ENCODE data around the gene CMTM7.
A peak's percentile ranks its signal among the peaks of the same experiment; 100 is the strongest.

The CMTM7 gene

DNA sequence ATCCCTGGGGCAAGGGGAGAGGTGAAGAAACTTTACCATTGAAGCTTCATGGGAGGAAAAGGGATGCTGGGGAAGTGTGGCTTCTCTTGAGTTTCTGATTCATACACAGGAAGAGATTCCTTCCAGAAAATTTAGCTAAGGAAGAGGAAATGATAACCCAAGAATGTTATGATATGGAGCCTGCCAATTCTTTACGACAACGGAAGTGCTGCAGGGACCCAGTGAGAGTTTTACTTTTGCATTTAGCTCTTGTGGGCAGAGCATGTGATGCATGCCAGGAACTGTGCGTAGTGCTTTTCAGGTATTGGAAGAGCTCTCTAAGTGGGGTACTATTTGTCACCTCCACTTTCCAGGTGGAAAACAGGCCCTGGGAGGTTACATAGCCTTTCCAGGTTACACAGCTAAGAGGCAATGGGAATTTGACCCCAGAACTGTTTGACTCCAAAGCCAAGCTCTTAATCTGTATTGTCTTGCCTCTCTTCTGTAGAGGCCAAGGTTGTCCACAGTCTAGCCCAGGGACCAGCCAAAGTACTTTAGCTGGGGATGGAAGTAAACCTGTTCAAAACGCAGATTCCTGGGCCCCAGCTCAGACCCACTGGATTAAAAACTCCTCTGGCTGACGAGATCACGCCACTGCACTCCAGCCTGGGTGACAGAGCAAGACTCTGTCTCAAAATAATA, 23.0 kb downstream of the CMTM7 start:
- DNase-seq: no peak

GRCh38 chr3:32419742-32420125, 28.1 kb downstream of the CMTM7 start:
- no peak for DNase-seq

DNA sequence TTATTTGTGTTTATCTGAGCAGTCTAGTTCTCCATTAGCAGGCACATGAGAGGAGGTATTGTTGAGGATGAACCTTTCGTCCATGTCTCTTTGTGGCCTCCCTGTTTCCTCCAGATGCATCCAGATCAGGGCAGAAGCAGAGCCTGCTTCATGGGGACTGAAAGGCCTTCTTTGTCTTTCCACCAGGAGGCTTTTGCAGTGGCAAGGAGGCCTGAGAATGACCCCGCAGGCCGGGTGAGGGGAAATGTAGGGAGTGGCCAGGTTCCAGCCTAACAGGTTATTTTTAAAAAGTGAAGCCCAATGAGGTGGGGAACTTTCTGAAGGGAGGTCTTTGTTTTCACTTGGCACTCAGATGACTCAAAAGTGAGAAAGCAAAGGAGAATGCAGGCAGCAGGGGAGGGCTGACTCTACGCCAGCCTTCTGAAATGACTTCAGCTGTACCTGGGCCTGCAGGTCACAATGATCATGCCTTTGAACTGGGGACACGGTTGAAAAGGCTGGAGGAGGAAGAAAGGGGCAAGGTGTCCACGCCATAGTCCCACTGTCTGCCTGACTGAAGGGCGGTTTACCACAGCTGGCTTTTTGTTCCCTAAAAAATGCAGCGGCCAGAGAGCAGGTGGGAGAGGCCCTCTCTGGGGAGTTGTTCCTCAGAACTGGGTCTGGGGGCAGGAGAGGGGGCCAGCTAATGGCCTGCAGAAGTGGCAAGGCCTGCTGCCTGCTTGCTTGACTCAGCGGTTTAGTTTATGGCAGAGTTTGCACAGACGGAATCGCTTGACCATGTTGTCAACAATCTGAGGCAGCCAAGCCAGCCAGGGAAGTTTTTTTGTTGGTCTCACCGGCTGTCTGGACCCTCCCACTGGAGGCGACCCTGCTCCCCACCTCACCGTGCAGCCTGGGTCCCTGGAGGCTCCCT, 28.7 kb downstream of the CMTM7 start:
- DNase-seq: no peak

DNA sequence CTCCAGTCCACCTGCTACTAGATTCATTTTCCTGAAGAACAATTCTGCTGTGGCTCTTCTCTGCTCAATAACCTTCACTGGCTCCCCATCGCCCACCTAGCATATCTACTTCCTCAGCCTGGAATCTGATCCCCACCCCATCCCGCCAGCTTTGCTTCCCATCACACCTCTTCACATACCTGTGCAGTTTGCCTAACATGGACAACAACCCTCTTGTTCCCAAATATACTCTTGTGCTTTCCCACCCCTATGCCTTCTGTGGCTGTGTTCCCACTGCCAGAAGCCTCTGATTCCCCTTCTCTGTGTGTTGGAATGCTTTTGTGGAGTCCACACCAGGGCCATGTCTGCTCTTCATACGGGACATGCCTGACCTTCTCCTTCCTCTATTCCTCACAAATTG, 29.5 kb downstream of the CMTM7 start:
- no peak for DNase-seq

GRCh38 chr3:32421991-32422859, 30.6 kb downstream of the CMTM7 start:
- DNase-seq: no peak

DNA sequence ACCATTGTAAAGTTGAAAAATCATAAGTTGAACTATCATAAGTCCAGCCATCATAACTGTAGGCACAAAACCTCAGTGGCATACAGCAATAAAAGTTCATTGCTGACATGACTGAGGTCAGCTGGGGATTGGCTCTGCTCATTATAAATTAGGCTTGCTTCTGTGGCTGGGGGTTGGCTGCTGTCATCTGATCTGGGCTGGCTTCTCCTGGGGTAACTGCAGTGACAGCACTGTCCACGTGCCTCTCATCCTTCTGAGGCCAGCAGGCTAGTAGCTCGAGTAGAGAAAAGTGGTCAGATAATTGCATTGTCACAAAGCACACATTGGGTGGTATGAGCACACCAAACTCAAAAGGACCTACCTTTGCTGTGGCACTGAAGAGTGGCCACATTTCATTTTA, 31.3 kb downstream of the CMTM7 start:
- DNase-seq: no peak

DNA sequence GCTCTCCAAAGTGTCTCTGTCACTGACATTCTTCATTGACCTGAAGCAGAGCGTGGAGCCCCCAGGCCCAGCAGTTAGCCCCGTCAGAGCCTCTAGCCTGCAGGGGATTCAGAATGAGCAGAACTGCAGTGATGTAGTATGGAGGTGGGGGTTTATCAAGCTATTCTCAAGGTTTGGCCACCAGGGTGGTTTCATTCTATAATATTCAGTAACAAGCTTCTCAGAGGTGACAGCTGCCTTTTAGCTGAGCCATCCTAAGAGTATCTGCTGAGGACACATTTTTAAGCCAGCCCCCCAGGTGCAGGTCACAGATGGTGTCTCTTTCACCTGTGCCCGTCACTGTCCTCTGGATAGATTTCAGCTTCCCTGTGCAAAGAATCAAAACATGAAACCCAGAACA, 31.9 kb downstream of the CMTM7 start:
- DNase-seq: no peak

- DNase-seq: no peak
These were observed 32.4 kb downstream of the CMTM7 start for GRCh38 chr3:32423956-32424557.

DNA sequence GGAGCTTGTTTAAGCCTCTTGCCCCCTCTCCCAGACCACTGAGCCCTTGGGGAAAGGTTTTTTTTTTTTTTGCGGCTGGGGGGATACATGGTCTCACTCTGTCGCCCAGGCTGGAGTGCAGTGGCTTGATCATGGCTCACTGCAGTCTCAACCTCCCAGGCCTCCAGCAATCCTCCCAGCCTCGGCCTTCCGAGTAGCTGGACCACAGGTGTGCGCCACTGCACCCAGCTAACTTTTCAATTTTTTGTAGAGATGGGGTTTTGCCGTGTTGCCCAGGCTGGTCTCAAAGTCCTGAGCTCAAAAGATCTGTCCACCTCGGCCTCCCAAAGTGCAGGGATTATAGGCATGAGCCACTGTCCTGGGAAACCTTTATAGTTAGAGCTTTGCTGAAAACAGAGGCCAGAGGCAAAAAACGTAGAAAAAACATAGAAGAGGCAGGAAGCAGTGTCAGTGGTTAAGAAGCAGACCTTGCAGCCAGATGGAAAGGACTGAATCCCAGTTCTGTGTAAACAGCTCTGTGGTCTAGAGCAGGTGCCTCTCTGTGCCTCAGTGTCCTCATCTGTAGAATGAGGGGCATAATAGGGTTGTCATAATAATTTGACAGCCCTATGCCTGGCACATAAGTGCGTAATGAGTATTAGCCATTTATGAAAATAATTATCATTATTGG, 33.1 kb downstream of the CMTM7 start:
- DNase-seq: no peak

- DNase-seq: no peak
These were observed 36.7 kb downstream of the CMTM7 start for GRCh38 chr3:32428092-32429068.

DNA sequence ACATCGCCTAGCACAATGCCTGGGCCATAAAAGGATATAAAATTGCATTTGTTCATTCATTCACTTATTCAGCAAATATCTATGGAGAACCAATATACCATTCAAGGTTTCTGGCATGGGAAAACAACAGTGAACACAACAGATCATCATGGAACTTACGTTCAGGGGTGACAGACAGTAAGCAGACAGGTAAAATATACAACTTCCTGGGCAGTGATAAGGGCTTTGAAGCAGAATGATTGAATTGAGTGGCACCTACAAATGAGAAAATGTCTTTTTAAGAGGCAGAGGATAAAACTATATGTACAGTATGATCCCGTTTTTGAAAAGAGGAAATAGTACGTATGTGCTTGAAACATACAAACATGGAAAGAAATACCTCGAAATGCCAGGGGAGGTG, 39.2 kb downstream of the CMTM7 start:
- no peak for DNase-seq

DNA sequence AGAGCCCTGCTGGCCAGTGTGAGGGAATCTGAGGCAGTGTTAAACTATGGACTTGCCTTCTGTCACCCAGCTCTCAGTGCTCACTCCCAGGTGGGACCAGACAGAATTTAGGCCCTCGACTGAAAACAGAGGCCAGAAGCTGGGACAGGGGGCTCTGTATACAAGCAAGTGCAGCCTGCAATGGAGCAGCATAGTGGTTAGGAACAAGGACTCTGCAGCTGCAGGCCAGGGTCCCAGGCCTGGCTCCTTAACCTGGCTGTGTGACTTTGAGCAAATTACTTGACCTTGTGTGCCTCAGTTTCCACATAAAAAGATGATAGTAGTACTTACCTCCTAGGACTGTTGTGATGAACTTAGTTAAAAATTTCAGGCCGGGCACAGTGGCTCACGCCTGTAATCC, 39.8 kb downstream of the CMTM7 start:
- no peak for DNase-seq

GRCh38 chr3:32432045-32432710, 40.5 kb downstream of the CMTM7 start:
- DNase-seq: no peak

DNA sequence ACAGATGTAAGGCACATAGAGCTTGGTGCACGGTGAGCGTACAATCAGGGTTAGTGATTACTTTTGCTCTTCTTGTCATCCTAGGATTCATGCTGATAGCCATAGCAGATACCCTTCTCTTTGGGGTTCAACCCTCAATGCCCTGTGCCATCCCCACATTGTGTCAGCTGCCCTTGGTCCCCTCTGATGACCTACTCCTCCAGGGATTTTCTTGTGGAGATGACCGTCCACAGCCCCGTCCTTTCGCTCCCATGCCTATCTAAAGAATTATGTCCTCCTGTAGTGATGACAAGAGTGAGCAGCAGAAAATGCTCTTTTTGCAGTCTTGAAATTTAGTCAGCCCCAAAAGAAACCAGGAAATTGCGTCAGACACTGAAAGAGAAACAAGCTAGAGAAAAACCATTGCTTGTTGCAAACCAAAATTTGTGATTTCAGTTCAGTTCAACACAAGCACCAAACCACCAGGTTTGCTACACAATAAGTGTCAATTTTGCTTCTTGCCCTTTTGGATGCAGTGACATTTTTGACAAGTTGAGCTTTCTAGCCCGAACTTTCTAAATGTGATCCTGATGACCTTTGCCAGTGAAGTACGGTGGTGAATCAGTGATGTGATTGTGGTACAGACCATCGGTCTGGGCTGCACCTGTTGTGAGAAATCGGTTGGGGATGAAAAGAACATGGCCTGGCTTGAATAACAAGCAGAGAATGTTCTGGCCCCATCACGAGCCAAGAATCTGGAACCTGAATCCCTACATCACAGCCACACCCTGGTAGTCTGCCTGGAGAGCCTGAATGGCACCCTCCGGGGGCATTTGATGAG, 41.3 kb downstream of the CMTM7 start:
- DNase-seq: no peak

- DNase-seq: no peak
These were observed 42.6 kb downstream of the CMTM7 start for GRCh38 chr3:32434206-32434605.

DNA sequence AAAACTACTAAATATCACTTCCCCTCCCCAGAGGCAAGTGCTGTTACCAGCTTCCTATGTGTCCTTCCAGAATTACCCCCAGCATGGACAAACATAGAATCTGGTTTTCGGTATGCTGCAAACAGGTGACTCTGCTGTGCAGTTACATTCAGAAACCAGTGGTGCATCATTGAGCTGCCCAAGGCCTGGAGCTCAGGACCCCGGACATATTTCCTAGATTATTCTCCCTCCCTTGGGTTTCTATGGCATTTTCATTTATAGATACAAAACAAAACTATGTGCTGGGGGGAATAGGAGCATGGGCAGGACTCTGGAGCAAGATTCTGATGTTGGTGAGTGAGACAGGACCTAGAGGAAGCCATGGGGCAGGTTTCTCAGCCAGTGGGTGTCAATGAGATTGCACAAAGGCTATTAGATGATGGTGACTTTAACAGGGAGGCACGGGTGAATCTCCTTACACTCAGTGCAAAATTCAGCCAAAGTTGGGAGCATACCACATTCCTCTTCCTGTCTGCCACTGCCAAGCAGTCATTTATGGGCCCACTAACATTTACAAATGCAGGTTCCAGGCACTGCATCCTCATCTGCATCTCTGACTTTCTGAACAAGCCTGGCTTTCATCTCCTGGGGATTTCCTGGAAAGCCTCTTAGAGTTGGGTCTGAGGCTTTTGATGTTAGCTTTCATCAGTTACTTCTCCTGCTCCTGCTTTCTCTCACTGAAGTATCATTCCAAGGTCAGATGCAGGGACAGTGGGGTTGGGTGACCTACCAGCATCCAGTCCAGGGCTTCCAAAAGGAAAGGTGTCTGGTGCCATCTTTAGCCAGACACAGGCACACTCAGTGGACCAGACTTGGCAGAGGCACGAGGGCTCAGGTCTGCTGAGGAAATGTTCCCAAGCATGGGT, 44.5 kb downstream of the CMTM7 start:
- DNase-seq: peak; percentile 48

DNA sequence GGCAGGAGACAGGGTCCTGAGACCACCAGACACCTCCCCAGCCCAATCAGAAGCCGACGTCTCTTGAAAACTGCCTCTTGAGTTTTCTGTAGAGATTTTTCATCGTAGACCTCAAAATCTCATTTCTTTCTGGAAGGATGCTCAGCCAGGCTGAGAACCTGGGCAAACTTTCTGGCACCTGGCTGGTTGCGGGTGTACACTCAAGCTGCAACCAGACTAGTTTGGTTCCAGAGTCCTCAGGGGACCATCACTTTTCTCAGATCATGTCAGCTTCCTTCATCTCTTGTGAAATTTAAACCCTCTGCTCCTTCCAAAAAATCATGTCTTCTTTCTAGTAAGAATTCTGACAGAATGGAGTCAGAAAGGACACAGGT, 45.1 kb downstream of the CMTM7 start:
- no peak for DNase-seq

- peak; percentile 40 for DNase-seq
These were observed 46.2 kb downstream of the CMTM7 start for GRCh38 chr3:32437896-32438295.
